ENCODE results near the gene PLCB1.
A peak's percentile ranks its signal among the peaks of the same experiment; 100 is the strongest.
"Not testable (repeated sequence)": the region's sequence is repeated elsewhere in the genome, so short reads cannot be mapped to it uniquely, and the experiment has no call there.

The PLCB1 gene

GRCh38 chr20:8342391-8342790 lies 210.3 kb downstream of the PLCB1 start:
- no peak for DNase-seq

- no peak for DNase-seq
Observed at GRCh38 chr20:8344106-8344505, 212.0 kb downstream of the PLCB1 start.

- no peak for DNase-seq
Observed at GRCh38 chr20:8344631-8345030, 212.6 kb downstream of the PLCB1 start.

GRCh38 chr20:8346700-8347270 lies 214.7 kb downstream of the PLCB1 start:
- no peak for DNase-seq

GRCh38 chr20:8350225-8350624 lies 218.2 kb downstream of the PLCB1 start:
- not testable (repeated sequence) for DNase-seq

GRCh38 chr20:8352486-8352885 lies 220.4 kb downstream of the PLCB1 start:
- DNase-seq = no peak

GRCh38 chr20:8353512-8353911 lies 221.4 kb downstream of the PLCB1 start:
- DNase-seq = no peak

GRCh38 chr20:8355453-8355852 lies 223.4 kb downstream of the PLCB1 start:
- DNase-seq = no peak

- DNase-seq = no peak
Observed at GRCh38 chr20:8356806-8357205, 224.7 kb downstream of the PLCB1 start.

GRCh38 chr20:8357703-8358102 lies 225.6 kb downstream of the PLCB1 start:
- no peak for DNase-seq

GRCh38 chr20:8360035-8360434 lies 228.0 kb downstream of the PLCB1 start:
- no peak for DNase-seq

GRCh38 chr20:8361006-8361652 lies 229.1 kb downstream of the PLCB1 start:
- peak; percentile 27 to 32 for DNase-seq

GRCh38 chr20:8361779-8362178 lies 229.7 kb downstream of the PLCB1 start:
- no peak for DNase-seq

GRCh38 chr20:8362457-8362856 lies 230.4 kb downstream of the PLCB1 start:
- DNase-seq = no peak

- DNase-seq = no peak
Observed at GRCh38 chr20:8363970-8364733, 232.1 kb downstream of the PLCB1 start.

GRCh38 chr20:8364734-8365078 lies 232.6 kb downstream of the PLCB1 start:
- no peak for DNase-seq

GRCh38 chr20:8365634-8366033 lies 233.6 kb downstream of the PLCB1 start:
- DNase-seq = no peak

GRCh38 chr20:8366303-8366923 lies 234.3 kb downstream of the PLCB1 start:
- DNase-seq = no peak

GRCh38 chr20:8367689-8368088 lies 235.6 kb downstream of the PLCB1 start:
- no peak for DNase-seq

- no peak for DNase-seq
Observed at GRCh38 chr20:8368670-8369069, 236.6 kb downstream of the PLCB1 start.

GRCh38 chr20:8369311-8369710 lies 237.2 kb downstream of the PLCB1 start:
- no peak for DNase-seq

GRCh38 chr20:8370774-8371173 lies 238.7 kb downstream of the PLCB1 start:
- DNase-seq = no peak

- DNase-seq = no peak
Observed at GRCh38 chr20:8372824-8373380, 240.8 kb downstream of the PLCB1 start.

- no peak for DNase-seq
Observed at GRCh38 chr20:8373579-8373978, 241.5 kb downstream of the PLCB1 start.
